Measurements from ENCODE around the gene DNAJC5. TPM values are rescaled to one million over a fixed set of nuclear protein-coding genes. Genes with fewer than 3 reads are reported as not detected.
A peak's percentile ranks its signal among the peaks of the same experiment; 100 is the strongest.
"Not testable (repeated sequence)": the region's sequence is repeated elsewhere in the genome, so short reads cannot be mapped to it uniquely, and the experiment has no call there.

DNAJC5 gene
- total RNA-seq, 1 donor from 2014 or later = 54.5 TPM

DNA sequence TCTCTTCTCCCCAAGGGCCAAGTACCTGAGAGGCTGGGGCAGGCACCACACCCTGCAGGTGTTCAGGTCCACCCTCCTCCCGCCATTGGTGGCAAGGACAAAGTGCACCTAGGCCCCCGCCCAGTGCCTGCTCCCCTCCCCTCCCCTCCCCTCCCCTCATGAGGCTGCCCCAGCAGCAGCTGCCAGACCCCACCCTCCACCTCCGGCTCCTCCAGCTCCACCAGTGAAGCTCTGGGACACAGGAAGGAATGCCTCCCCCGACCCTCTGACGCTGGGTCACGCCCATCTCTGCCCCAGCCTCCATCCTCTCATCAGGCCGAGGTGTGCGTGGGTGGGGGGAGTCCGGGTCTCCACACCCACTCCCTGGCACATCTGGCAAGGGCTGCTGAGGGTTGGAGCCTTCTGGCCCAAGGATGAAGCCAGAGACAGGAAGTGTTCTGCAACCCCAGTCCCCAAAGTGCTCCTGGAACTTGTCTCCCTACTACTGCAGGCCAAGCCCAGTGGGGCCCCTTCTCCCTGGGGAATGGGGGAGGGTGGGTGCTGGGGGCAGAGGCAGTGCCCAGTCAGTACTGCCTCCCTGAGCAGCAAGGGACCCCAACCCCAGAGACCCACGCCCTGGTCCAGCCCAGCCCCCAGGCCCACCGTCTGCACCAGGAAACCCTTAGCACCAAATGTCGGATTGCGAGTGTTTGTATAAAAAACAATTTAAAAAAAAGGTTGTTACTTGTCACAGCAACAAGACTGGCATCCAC is 62.9 kb downstream of the DNAJC5 start:
- TF ChIP-seq, protein P1, sequence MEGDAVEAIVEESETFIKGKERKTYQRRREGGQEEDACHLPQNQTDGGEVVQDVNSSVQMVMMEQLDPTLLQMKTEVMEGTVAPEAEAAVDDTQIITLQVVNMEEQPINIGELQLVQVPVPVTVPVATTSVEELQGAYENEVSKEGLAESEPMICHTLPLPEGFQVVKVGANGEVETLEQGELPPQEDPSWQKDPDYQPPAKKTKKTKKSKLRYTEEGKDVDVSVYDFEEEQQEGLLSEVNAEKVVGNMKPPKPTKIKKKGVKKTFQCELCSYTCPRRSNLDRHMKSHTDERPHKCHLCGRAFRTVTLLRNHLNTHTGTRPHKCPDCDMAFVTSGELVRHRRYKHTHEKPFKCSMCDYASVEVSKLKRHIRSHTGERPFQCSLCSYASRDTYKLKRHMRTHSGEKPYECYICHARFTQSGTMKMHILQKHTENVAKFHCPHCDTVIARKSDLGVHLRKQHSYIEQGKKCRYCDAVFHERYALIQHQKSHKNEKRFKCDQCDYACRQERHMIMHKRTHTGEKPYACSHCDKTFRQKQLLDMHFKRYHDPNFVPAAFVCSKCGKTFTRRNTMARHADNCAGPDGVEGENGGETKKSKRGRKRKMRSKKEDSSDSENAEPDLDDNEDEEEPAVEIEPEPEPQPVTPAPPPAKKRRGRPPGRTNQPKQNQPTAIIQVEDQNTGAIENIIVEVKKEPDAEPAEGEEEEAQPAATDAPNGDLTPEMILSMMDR (IDR thresholded peaks at IDR 0.05) = no peak
- no peaks in the 10 kb centered on the region for H3K27me3 ChIP-seq (ENCODE audit: low read depth)
- peaks cover 39% of the 10 kb centered on the region for H3K4me1 ChIP-seq
- peak overlapping the region; percentile 86 for H3K4me3 ChIP-seq
- H3K9me3 ChIP-seq = no peaks in the 10 kb centered on the region
- ATAC-seq (no peak), DNase-seq (no peak)
- intact Hi-C loops (cut with DNase I) = no loop called here
- H3K27ac ChIP-seq = no peak overlapping the region
- peaks cover 20% of the 10 kb centered on the region for H3K36me3 ChIP-seq

DNA sequence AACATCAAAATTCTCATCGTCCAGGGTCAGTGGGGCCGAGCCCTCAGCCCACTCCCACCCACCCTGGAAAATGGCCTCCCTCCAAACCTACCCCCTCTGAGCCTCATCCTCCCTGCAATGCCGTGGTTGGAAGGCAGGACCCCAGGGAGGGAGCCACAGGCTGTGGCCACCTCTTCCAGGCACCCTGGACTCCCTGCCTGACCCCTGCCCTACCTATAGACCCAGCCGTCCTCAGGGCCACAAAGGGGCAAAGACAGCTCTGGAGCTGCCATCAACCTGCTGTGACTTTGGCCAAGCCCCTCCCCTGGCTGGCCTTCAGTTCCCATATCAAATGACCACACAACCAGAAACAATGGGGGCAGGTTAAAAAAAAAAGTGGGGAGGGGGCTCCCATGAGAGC is 63.5 kb downstream of the DNAJC5 start:
- no peak for DNase-seq
- Histone ChIP-seq H3K4me3 (no peak overlapping the region), H3K36me3 (peaks cover 26% of the 10 kb centered on the region), H3K27me3 (ENCODE audit: low read depth) (no peaks in the 10 kb centered on the region), H3K27ac (no peak overlapping the region), H3K9me3 (no peaks in the 10 kb centered on the region), H3K4me1 (peaks cover 34% of the 10 kb centered on the region)
- TF ChIP-seq, protein P1 (IDR thresholded peaks at IDR 0.05) = no peak
- no peak for ATAC-seq
- intact Hi-C loops (cut with DNase I) = no loop called here

DNA sequence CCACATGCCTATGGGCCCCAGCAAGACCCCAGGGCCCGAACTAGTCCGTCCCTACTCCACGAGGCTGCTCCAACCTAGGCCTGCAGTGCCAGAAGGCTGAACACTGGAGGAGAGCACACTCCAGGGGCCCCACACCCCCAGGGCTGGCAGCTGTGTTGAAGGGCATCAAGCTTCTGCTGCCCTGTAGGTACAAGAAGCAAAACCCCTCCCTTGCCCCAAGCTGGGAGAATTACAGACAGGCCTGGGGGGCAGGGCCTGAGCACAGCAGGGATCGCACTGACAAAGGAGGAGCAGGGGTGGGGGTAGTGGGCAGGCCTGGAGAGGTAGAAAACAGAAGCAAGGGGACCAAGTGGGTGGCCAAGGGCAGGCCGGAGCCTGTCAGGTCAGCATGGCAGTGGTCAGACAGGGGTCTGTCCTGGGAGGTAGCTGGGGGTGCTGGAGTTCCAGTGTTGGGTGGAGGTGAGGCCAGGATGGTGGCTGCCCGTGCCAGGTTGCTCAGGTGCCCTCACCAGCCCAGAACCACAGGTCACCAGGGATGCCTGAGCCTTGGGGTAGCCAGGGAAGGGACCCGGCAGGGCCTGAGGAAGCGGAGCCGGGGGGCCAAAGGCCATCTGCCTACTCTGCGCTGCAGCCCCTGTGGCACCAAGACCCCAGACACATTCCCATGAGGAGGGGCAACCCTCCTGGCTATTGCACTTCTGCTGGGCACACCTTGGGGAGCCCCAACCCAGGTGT is 64.2 kb downstream of the DNAJC5 start:
- Histone ChIP-seq H3K36me3 (peaks cover 33% of the 10 kb centered on the region), H3K27me3 (ENCODE audit: low read depth) (no peaks in the 10 kb centered on the region), H3K27ac (no peak overlapping the region), H3K4me1 (peaks cover 28% of the 10 kb centered on the region), H3K9me3 (no peaks in the 10 kb centered on the region), H3K4me3 (no peak overlapping the region)
- ATAC-seq (no peak), DNase-seq (no peak)
- TF ChIP-seq, protein P1 (IDR thresholded peaks at IDR 0.05) = no peak
- intact Hi-C loops (cut with DNase I) = no loop called here

DNA sequence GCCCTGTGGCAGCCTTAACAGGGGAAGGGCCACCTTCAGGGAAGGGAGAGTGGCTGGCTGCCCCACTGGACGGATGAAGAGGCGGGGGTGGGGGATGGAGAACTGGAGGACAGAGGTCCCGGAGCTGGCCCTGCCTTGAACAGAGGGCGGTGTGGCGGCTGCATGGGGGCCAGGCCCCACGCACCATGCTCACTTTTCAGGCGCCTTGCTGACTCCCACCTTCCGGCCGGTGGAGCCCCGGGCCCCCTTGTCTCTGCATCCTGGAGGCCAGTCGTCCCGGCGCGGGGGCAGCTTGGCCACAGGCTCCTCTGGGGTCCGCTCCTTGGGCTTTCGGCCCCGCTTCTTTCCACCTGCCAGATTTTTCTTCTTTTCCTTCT is 64.8 kb downstream of the DNAJC5 start:
- TF ChIP-seq, protein P1 (IDR thresholded peaks at IDR 0.05) = no peak
- peaks cover 22% of the 10 kb centered on the region for H3K4me1 ChIP-seq
- H3K27me3 ChIP-seq (ENCODE audit: low read depth) = no peaks in the 10 kb centered on the region
- no peak for DNase-seq
- H3K4me3 ChIP-seq = no peak overlapping the region
- no peaks in the 10 kb centered on the region for H3K9me3 ChIP-seq
- H3K36me3 ChIP-seq = peaks cover 37% of the 10 kb centered on the region
- no peak overlapping the region for H3K27ac ChIP-seq
- intact Hi-C loops (cut with DNase I) = no loop called here
- ATAC-seq = no peak

DNA sequence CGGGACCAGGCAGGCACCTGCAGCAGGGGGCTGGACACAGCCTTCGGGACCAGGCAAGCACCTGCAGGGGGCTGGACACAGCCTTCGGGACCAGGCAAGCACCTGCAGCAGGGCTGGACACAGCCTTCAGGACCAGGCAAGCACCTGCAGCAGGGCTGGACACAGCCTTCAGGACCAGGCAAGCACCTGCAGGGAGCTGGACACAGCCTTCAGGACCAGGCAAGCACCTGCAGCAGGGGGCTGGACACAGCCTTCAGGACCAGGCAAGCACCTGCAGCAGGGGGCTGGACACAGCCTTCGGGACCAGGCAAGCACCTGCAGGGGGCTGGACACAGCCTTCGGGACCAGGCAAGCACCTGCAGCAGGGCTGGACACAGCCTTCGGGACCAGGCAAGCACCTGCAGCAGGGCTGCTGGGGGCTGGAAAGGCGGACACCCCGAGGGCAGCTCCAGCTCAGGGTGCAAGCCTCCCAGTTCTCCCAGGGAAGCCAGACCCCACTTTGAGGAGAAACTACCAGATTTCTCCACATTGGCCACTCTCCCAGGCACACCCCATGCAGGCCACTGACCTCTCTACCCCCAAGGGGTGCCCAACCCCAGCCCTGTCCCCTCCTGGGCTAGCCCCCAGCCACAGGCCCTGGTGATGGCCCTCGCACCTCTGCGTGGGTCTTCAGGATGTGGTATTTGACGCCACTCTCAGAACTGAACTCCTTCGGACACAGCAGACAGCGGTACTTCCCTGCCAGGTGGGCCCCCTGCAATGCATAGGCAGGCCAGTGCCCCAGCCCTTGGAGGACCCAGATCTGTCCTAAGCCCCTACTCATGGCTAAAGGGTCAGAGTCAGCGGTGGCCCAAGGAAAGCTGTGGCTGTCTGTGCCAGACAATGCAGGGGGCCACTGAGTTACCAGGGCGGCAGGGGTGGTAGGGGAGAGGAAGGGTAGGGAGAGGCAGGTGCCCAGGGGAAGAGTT is 66.0 kb downstream of the DNAJC5 start:
- H3K4me3 ChIP-seq; H3K9me3 ChIP-seq; ATAC-seq; DNase-seq; intact Hi-C loops (cut with DNase I); H3K27me3 ChIP-seq (ENCODE audit: low read depth); H3K27ac ChIP-seq: not testable (repeated sequence)
- Histone ChIP-seq H3K4me1 (peaks cover 13% of the 10 kb centered on the region), H3K36me3 (peaks cover 38% of the 10 kb centered on the region)

Data from lower lobe of right lung (tissue), 2 donors.